ENCODE results near the gene PLEKHA7.

DNA sequence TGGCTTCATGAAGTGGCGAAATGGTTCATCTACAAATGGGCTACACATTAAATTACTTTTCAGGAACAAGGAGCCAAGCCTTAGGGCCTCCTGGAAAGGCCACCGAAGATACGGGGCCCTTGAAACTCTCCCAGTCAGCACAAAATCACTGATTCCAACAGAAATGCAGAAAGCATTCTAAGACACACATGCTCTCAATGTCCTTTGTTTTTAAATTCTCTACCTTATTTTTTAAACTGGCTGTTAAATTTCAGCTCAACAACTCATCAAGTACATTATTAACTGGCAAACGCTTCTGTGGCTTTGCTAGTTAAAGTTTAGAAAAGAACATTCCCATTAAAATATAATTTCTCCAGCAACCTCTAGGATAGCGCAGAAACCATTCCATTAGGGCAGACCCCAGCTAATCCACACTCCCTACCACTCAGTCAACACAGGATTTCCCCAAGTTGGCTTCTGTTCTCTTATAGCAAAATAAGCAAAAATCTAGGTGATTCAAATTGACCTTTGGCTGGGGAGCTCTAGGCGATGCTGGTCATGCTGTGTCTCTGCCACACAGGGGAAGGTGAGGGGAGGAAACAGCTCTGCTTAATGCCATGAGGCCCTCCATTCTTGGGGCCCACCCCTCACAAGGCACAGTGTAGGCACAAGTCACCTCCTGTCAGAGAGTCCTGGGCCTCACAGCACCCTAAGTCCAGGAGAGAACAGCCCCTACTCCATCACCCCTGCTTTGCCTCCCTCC, 47.1 kb downstream of the PLEKHA7 start:
- TF ChIP-seq, protein P1, sequence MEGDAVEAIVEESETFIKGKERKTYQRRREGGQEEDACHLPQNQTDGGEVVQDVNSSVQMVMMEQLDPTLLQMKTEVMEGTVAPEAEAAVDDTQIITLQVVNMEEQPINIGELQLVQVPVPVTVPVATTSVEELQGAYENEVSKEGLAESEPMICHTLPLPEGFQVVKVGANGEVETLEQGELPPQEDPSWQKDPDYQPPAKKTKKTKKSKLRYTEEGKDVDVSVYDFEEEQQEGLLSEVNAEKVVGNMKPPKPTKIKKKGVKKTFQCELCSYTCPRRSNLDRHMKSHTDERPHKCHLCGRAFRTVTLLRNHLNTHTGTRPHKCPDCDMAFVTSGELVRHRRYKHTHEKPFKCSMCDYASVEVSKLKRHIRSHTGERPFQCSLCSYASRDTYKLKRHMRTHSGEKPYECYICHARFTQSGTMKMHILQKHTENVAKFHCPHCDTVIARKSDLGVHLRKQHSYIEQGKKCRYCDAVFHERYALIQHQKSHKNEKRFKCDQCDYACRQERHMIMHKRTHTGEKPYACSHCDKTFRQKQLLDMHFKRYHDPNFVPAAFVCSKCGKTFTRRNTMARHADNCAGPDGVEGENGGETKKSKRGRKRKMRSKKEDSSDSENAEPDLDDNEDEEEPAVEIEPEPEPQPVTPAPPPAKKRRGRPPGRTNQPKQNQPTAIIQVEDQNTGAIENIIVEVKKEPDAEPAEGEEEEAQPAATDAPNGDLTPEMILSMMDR (conservative IDR thresholded peaks at IDR 0.05; ENCODE audit: low read depth, low read length): no peak
- TF ChIP-seq RAD21 (IDR thresholded peaks at IDR 0.05; ENCODE audit: low read length) (no peak), POLR2A (IDR thresholded peaks at IDR 0.05; ENCODE audit: low read depth, low read length) (no peak), CEBPB (IDR thresholded peaks at IDR 0.05; ENCODE audit: low read depth, low read length) (no peak), ELK1 (IDR thresholded peaks at IDR 0.05; ENCODE audit: borderline replicate concordance, low read depth, low read length) (no peak), MXI1 (IDR thresholded peaks at IDR 0.05; ENCODE audit: borderline replicate concordance, low read depth, low read length) (no peak), SMC3 (IDR thresholded peaks at IDR 0.05; ENCODE audit: low read depth, low read length) (no peak), MAZ (IDR thresholded peaks at IDR 0.05; ENCODE audit: borderline replicate concordance, low read depth, low read length) (no peak), NFE2L2 (IDR thresholded peaks at IDR 0.05; ENCODE audit: low read depth, low read length) (no peak), RFX5 (IDR thresholded peaks at IDR 0.05; ENCODE audit: low read depth, low read length) (no peak), BHLHE40 (IDR thresholded peaks at IDR 0.05; ENCODE audit: low read depth, low read length) (no peak)
